GM12878 (cell line): ENCODE measurements around the gene WNT7A. TPM values are rescaled to one million over a fixed set of nuclear protein-coding genes. Genes with fewer than 3 reads are reported as not detected.

Experiments
- ATAC-seq: fragments of 200-7000 bp; cut with Tn5 transposase; 3 replicates; pipeline ENCODE4 v1.9.1; 2020; ENCODE audit warnings: mild to moderate bottlenecking, moderate library complexity
- BruUV-seq: library from RNA; stranded (reverse); fragments of 400-500 nt; replicated peaks from 2 replicates; lab custom pipeline; 2021; lab: Mats Ljungman, UMichigan
- CTCF ChIA-PET: fragments of 300-600 bp; sonication (Branson Sonifier 250); formaldehyde crosslinking; extraction: SDS; loops from one replicate; lab custom pipeline; 2021; ENCODE audit warnings: inconsistent platforms; lab: Yijun Ruan, JAX
- POLR2A ChIA-PET: fragments of 350-600 bp; formaldehyde crosslinking; extraction: SDS; loops from one replicate; lab custom pipeline; 2021; ENCODE audit warnings: inconsistent platforms; lab: Charles Lee
- RAD21 ChIA-PET: fragments of 300-600 bp; sonication (Branson Sonifier 250); formaldehyde crosslinking; loops from one replicate; lab custom pipeline; 2023; ENCODE audit warnings: antibody characterized with exemption; ENCODE audit not compliant: unreplicated experiment; lab: Charles Lee
- SMC1A ChIA-PET: fragments of 300-600 bp; sonication (Branson Sonifier 250); formaldehyde crosslinking; loops from one replicate; lab custom pipeline; 2023; ENCODE audit not compliant: unreplicated experiment, uncharacterized antibody; lab: Charles Lee
- DNase-seq: peaks from one replicate; pipeline ENCODE4 v3.0.0-alpha.2; 2011; ENCODE audit warnings: low read depth, low spot score
- FAIRE-seq: peaks from 3 replicates; lab custom pipeline; 2011; peaks lifted over from hg19 to GRCh38; lab: Jason Lieb, UNC
- H2AFZ ChIP-seq: 2 replicates; pipeline ENCODE4 v1.6.0; 2011; ENCODE audit warnings: low read depth, low read length, control low read depth; ENCODE audit not compliant: control insufficient read depth
- H3K27ac ChIP-seq: 2 replicates; pipeline ENCODE4 v1.5.1; 2011; ENCODE audit warnings: control low read depth; ENCODE audit not compliant: control insufficient read depth, insufficient read depth
- H3K27me3 ChIP-seq, 2 experiments: replicated peaks in 1 of 2; 2 replicates each; pipeline versions ENCODE4 v1.6.0 to v1.6.1; 2011; ENCODE audit warnings: low read length in 1 of 2; ENCODE audit not compliant: control insufficient read depth in 2 of 2, insufficient read depth in 2 of 2
- H3K36me3 ChIP-seq, 2 experiments: 2 replicates each; pipeline ENCODE4 v1.5.1; 2011; ENCODE audit warnings: low read length in 1 of 2; ENCODE audit not compliant: control insufficient read depth in 2 of 2, insufficient read depth in 2 of 2
- H3K4me1 ChIP-seq: 2 replicates; pipeline ENCODE4 v1.6.1; 2011; ENCODE audit warnings: mild to moderate bottlenecking, low read length, moderate library complexity, mixed read lengths; ENCODE audit not compliant: control insufficient read depth, insufficient read depth
- H3K4me2 ChIP-seq: 2 replicates; pipeline ENCODE4 v1.6.0; 2011; ENCODE audit warnings: control low read depth; ENCODE audit not compliant: control insufficient read depth, insufficient read depth
- H3K4me3 ChIP-seq: fragments of 200-600 bp; sonication (generic); 2 replicates; pipeline ENCODE4 v1.5.1; 2016
- H3K79me2 ChIP-seq: 2 replicates; pipeline ENCODE4 v1.6.0; 2011; ENCODE audit warnings: low read length; ENCODE audit not compliant: control insufficient read depth, insufficient read depth
- H3K9ac ChIP-seq: 2 replicates; pipeline ENCODE4 v1.8.0; 2011; ENCODE audit warnings: low read length, control low read depth, mixed read lengths; ENCODE audit not compliant: control insufficient read depth, insufficient read depth
- H3K9me3 ChIP-seq: replicated peaks from 3 replicates; pipeline ENCODE4 v1.5.1; 2011; ENCODE audit warnings: mild to moderate bottlenecking, low read length; ENCODE audit not compliant: control insufficient read depth, insufficient read depth
- H4K20me1 ChIP-seq: 2 replicates; pipeline ENCODE4 v1.6.0; 2011; ENCODE audit not compliant: control insufficient read depth, insufficient read depth
- CBX3 ChIP-seq: fragments of 200-600 bp; sonication (generic); IDR thresholded peaks from 2 replicates; pipeline ENCODE4 v1.6.1; 2016; ENCODE audit warnings: low read depth, borderline replicate concordance
- CREM ChIP-seq: IDR thresholded peaks from 2 replicates; pipeline ENCODE4 v1.6.1; 2014; ENCODE audit warnings: antibody characterized with exemption, low read depth
- EZH2 ChIP-seq: IDR thresholded peaks from 2 replicates; pipeline ENCODE4 v1.6.1; 2012; ENCODE audit warnings: low read depth, mild to moderate bottlenecking, control low read depth, inconsistent platforms, low read length, borderline replicate concordance; ENCODE audit not compliant: control insufficient read depth
- IKZF1 ChIP-seq: fragments of 450-650 bp; conservative IDR thresholded peaks from 2 replicates; pipeline ENCODE4 v1.6.1; 2017; ENCODE audit warnings: antibody characterized with exemption, mild to moderate bottlenecking
- KAT2A ChIP-seq: conservative IDR thresholded peaks from 2 replicates; pipeline ENCODE4 v1.6.1; 2011; ENCODE audit warnings: low read depth, low read length; ENCODE audit not compliant: control insufficient read depth
- MTA2 ChIP-seq: fragments of 450-650 bp; IDR thresholded peaks from 2 replicates; pipeline ENCODE4 v1.6.1; 2016; ENCODE audit warnings: low read depth, mild to moderate bottlenecking, moderate library complexity
- MXI1 ChIP-seq: fragments of 150-350 bp; IDR thresholded peaks from 2 replicates; pipeline ENCODE4 v1.6.1; 2011; ENCODE audit warnings: low read depth, mild to moderate bottlenecking, inconsistent platforms, low read length, improper control_type of control experiment
- MYB ChIP-seq: fragments of 150-350 bp; IDR thresholded peaks from 2 replicates; pipeline ENCODE4 v1.6.1; 2014; ENCODE audit warnings: mild to moderate bottlenecking, low read depth, low read length, borderline replicate concordance
- NBN ChIP-seq: fragments of 450-650 bp; IDR thresholded peaks from 2 replicates; pipeline ENCODE4 v1.6.1; 2016
- NFYA ChIP-seq: IDR thresholded peaks from 2 replicates; pipeline ENCODE4 v1.6.1; 2011; ENCODE audit warnings: low read depth, mild to moderate bottlenecking, low read length, improper control_type of control experiment, borderline replicate concordance
- NFYB ChIP-seq: IDR thresholded peaks from 2 replicates; pipeline ENCODE4 v1.6.1; 2011; ENCODE audit warnings: low read depth, mild to moderate bottlenecking, low read length, improper control_type of control experiment, moderate library complexity; ENCODE audit not compliant: insufficient read depth
- RCOR1 ChIP-seq: conservative IDR thresholded peaks from 2 replicates; pipeline ENCODE4 v1.6.1; 2012; ENCODE audit warnings: low read depth, low read length, improper control_type of control experiment
- RELB ChIP-seq: fragments of 450-650 bp; IDR thresholded peaks from 2 replicates; pipeline ENCODE4 v1.6.1; 2017; ENCODE audit warnings: low read depth, mild to moderate bottlenecking, moderate library complexity
- SIX5 ChIP-seq: IDR thresholded peaks from 2 replicates; pipeline ENCODE4 v1.6.1; 2011; ENCODE audit warnings: mild to moderate bottlenecking, low read depth, low read length, moderate library complexity; ENCODE audit not compliant: severe bottlenecking
- TBL1XR1 ChIP-seq: IDR thresholded peaks from 2 replicates; pipeline ENCODE4 v1.6.1; 2012; ENCODE audit warnings: low read depth, low read length, improper control_type of control experiment
- USF2 ChIP-seq: IDR thresholded peaks from 2 replicates; pipeline ENCODE4 v1.6.1; 2011; ENCODE audit warnings: low read depth, low read length, improper control_type of control experiment, borderline replicate concordance
- ZNF622 ChIP-seq: fragments of 450-650 bp; IDR thresholded peaks from 2 replicates; pipeline ENCODE4 v1.6.1; 2017; ENCODE audit warnings: mild to moderate bottlenecking, inconsistent platforms
- whole genome bisulfite sequencing: methylation state at CpG from one replicate; pipeline ENCODE4 v1.1.6; 2016; ENCODE audit warnings: low lambda C conversion rate; ENCODE audit not compliant: insufficient replicate concordance, insufficient coverage; ENCODE audit errors: missing lambda C conversion rate; 5-methylcytosine and 5-hydroxymethylcytosine counted together
- in situ Hi-C: fragments of 300-500 bp; cut with MboI; formaldehyde crosslinking; loops from 9 replicates; pipeline ENCODE4 v1.14.3; 2018; ENCODE audit warnings: mixed read lengths
- intact Hi-C: fragments of 100-400 bp; cut with micrococcal nuclease; formaldehyde crosslinking; loops from one replicate; pipeline ENCODE4 v1.14.2; 2022; ENCODE audit not compliant: unreplicated experiment
- polyA plus RNA-seq, 11 experiments: library from polyadenylated mRNA; depleted of rRNA in 4 of 11; unstranded in 6 of 11; stranded (reverse) in 5 of 11; fragments of >200 nt; fragmentation: Nextera tagmentation in 4 of 11; fragmentation: Illumina TruSeq in 1 of 11; extraction: Ambion mirVana in 4 of 11; extraction: Trizol in 1 of 11; gene quantifications; 1 replicate in 1 of 11; 2 replicates in 10 of 11; pipeline versions ENCODE4 v1.2.1 to v1.2.3, GENCODE V29; 2011 to 2016; ENCODE audit warnings: inconsistent platforms in 2 of 11, missing spikeins in 2 of 11, low read depth in 1 of 11
- total RNA-seq, 4 experiments: library from RNA; depleted of rRNA in 3 of 4; stranded (reverse); fragments of >200 nt in 3 of 4; fragmentation: Illumina TruSeq in 1 of 4; extraction: Trizol in 1 of 4; gene quantifications; 2 replicates each; pipeline versions ENCODE4 v1.2.1 to v1.2.3, GENCODE V29; 2013 to 2021

The WNT7A gene
- total and polyA plus RNA-seq, 10 of the 15 experiments (the other 5 are each of a cell fraction or from before 2014, with no cell fraction given) = 0.08 TPM; not detected in 9

- TF ChIP-seq MXI1 (no peak), IKZF1 (no peak), USF2 (no peak), TBL1XR1 (no peak)
- TF ChIP-seq, all 136 proteins: peak for 0
These were observed 36.5 kb upstream of the WNT7A start (continued) for GRCh38 chr3:13916375-13916774.

GRCh38 chr3:13902648-13903238 is 22.9 kb upstream of the WNT7A start:
- WGBS = 0% methylated on average over 1 of the region's 1 CpG
- CTCF ChIA-PET = interaction anchor here (0.5 kb wide), 1 partner anchor 566 kb away, joined by 4 read pairs; no protein-coding TSS in a partner anchor

More at GRCh38 chr3:13902648-13903238, 22.9 kb upstream of the WNT7A start:
- Histone ChIP-seq H3K27me3 (no peaks in the 10 kb centered on the region), H3K9ac (no peak overlapping the region), H4K20me1 (no peaks in the 10 kb centered on the region), H3K9me3 (peaks cover 5% of the 10 kb centered on the region; the same call in 2 of the 3 replicates), H3K4me3 (no peak overlapping the region), H3K4me1 (no peaks in the 10 kb centered on the region), H3K79me2 (no peaks in the 10 kb centered on the region), H3K36me3 (no peaks in the 10 kb centered on the region), H3K27ac (no peak overlapping the region), H3K4me2 (no peak overlapping the region), H2AFZ (no peak overlapping the region)
- BruUV-seq = no TSS peak
- ChIA-PET RAD21 (no interaction called here), POLR2A (no interaction called here), SMC1A (no interaction called here)
- intact Hi-C loops = no loop called here
- in situ Hi-C loops = no loop called here
- no peak for FAIRE-seq
- ATAC-seq = no peak
- TF ChIP-seq KAT2A (no peak), CBX3 (no peak), NBN (no peak), CREM (no peak), NFYA (no peak), SIX5 (no peak), RELB (no peak), RCOR1 (no peak), MXI1 (no peak), ZNF622 (no peak), EZH2 (no peak), MYB (no peak), NFYB (no peak), MTA2 (no peak)
- no peak for DNase-seq
